HG03025 (cell line): ENCODE data around the gene DEK.
"Not testable (repeated sequence)": the region's sequence is repeated elsewhere in the genome, so short reads cannot be mapped to it uniquely, and the experiment has no call there.

Source experiments
- ATAC-seq: cut with Tn5 transposase; IDR thresholded peaks from one replicate; pipeline ENCODE4 v1.9.1; 2021; ENCODE audit warnings: mild to moderate bottlenecking, moderate library complexity; ENCODE audit not compliant: unreplicated experiment, low FRiP score

Gene DEK

GRCh38 chr6:18207949-18208348 is 56.4 kb downstream of the DEK start:
- ATAC-seq = no peak

GRCh38 chr6:18207438-18207837 is 56.9 kb downstream of the DEK start:
- no peak for ATAC-seq

GRCh38 chr6:18206591-18206990 is 57.7 kb downstream of the DEK start:
- ATAC-seq = no peak

- ATAC-seq = no peak
Observed at GRCh38 chr6:18204691-18205090, 59.6 kb downstream of the DEK start.

GRCh38 chr6:18203786-18204185 is 60.5 kb downstream of the DEK start:
- ATAC-seq = no peak

- ATAC-seq = no peak
Observed at GRCh38 chr6:18192026-18192425, 72.3 kb downstream of the DEK start.

- no peak for ATAC-seq
Observed at GRCh38 chr6:18189196-18189595, 75.1 kb downstream of the DEK start.

- ATAC-seq = no peak
Observed at GRCh38 chr6:18187701-18188100, 76.6 kb downstream of the DEK start.

GRCh38 chr6:18186540-18187250 is 77.6 kb downstream of the DEK start:
- ATAC-seq = no peak

- ATAC-seq = no peak
Observed at GRCh38 chr6:18186033-18186432, 78.3 kb downstream of the DEK start.

- no peak for ATAC-seq
Observed at GRCh38 chr6:18185624-18186023, 78.7 kb downstream of the DEK start.

- ATAC-seq = no peak
Observed at GRCh38 chr6:18183766-18184165, 80.6 kb downstream of the DEK start.

- no peak for ATAC-seq
Observed at GRCh38 chr6:18182568-18182967, 81.8 kb downstream of the DEK start.

GRCh38 chr6:18179770-18180356 is 84.5 kb downstream of the DEK start:
- ATAC-seq = no peak

- no peak for ATAC-seq
Observed at GRCh38 chr6:18178960-18179615, 85.2 kb downstream of the DEK start.

- ATAC-seq = no peak
Observed at GRCh38 chr6:18177286-18177965, 86.9 kb downstream of the DEK start.

- ATAC-seq = not testable (repeated sequence)
Observed at GRCh38 chr6:18176198-18176597, 88.1 kb downstream of the DEK start.
